HepG2 (cell line): Measurements from ENCODE around the gene TEF. TPM values are rescaled to one million over a fixed set of nuclear protein-coding genes. Genes with fewer than 3 reads are reported as not detected.

ENCODE experiments used
- CEBPZ ChIP-seq: IDR thresholded peaks from 2 replicates; pipeline ENCODE4 v1.6.1; 2012; ENCODE audit warnings: low read length, improper control_type of control experiment
- E2F5 ChIP-seq: sonication (generic); formaldehyde crosslinking; conservative IDR thresholded peaks from 2 replicates; pipeline ENCODE4 v1.4.0; 2020; ENCODE audit warnings: missing genetic modification reagents
- KLF15 ChIP-seq: sonication (generic); formaldehyde crosslinking; IDR thresholded peaks from 2 replicates; pipeline ENCODE4 v1.8.1; 2023; ENCODE audit warnings: borderline replicate concordance, mild to moderate bottlenecking, inconsistent platforms, missing genetic modification reagents, mixed read lengths
- KMT2B ChIP-seq: IDR thresholded peaks from 2 replicates; pipeline ENCODE4 v1.6.1; 2016; ENCODE audit warnings: missing genetic modification reagents, missing compliant biosample characterization
- NCOA2 ChIP-seq: sonication (generic); formaldehyde crosslinking; IDR thresholded peaks from 2 replicates; pipeline ENCODE4 v1.8.0; 2022; ENCODE audit warnings: inconsistent platforms
- PCBP2 ChIP-seq: fragments of 200-400 bp; formaldehyde crosslinking; optimal IDR thresholded peaks from 2 replicates; pipeline ENCODE3; 2018; ENCODE audit warnings: low read length, low read depth; ENCODE audit not compliant: poor library complexity, severe bottlenecking
- PREB ChIP-seq: sonication (generic); formaldehyde crosslinking; IDR thresholded peaks from 2 replicates; pipeline ENCODE4 v1.4.0; 2020; ENCODE audit warnings: missing genetic modification reagents
- RERE ChIP-seq: IDR thresholded peaks from 2 replicates; pipeline ENCODE4 v1.6.1; 2016; ENCODE audit warnings: low read depth, missing genetic modification reagents, missing compliant biosample characterization
- RXRB ChIP-seq: IDR thresholded peaks from 2 replicates; pipeline ENCODE4 v1.6.1; 2016; ENCODE audit warnings: borderline replicate concordance, missing genetic modification reagents, missing compliant biosample characterization
- ZFAT ChIP-seq: sonication (generic); formaldehyde crosslinking; conservative IDR thresholded peaks from 2 replicates; pipeline ENCODE4 v1.8.1; 2023; ENCODE audit warnings: missing genetic modification reagents, inconsistent platforms
- ZNF274 ChIP-seq: sonication (generic); formaldehyde crosslinking; IDR thresholded peaks from 2 replicates; pipeline ENCODE4 v1.5.1; 2020; ENCODE audit warnings: mild to moderate bottlenecking, missing genetic modification reagents
- ZNF275 ChIP-seq: sonication (generic); formaldehyde crosslinking; IDR thresholded peaks from 2 replicates; pipeline ENCODE4 v1.8.0; 2022; ENCODE audit warnings: missing genetic modification reagents, mild to moderate bottlenecking, inconsistent platforms, borderline replicate concordance
- ZNF280B ChIP-seq: sonication (generic); formaldehyde crosslinking; IDR thresholded peaks from 2 replicates; pipeline ENCODE4 v1.5.0; 2020; ENCODE audit warnings: missing genetic modification reagents, mild to moderate bottlenecking, borderline replicate concordance
- ZNF879 ChIP-seq: sonication (generic); formaldehyde crosslinking; IDR thresholded peaks from 2 replicates; pipeline ENCODE4 v1.8.1; 2023; ENCODE audit warnings: missing genetic modification reagents
- polyA plus RNA-seq, 8 experiments: library from polyadenylated mRNA; depleted of rRNA in 3 of 8; stranded (reverse) in 7 of 8; unstranded in 1 of 8; fragments of >200 nt; fragmentation: Illumina TruSeq in 4 of 8; extraction: Trizol in 4 of 8; gene quantifications; 2 replicates each; pipeline versions ENCODE4 v1.2.1 to v1.2.3, GENCODE V29; 2011 to 2016; ENCODE audit warnings: low read depth in 4 of 8, missing spikeins in 1 of 8, mixed read lengths in 1 of 8; ENCODE audit not compliant: insufficient read depth in 1 of 8
- total RNA-seq, 5 experiments: library from RNA; depleted of rRNA; stranded (reverse); fragments of >200 nt; fragmentation: Illumina TruSeq; extraction: Trizol; gene quantifications; 2 replicates each; pipeline ENCODE4 v1.2.3, GENCODE V29; 2016; ENCODE audit warnings: low read depth in 1 of 5

Gene TEF
- total and polyA plus RNA-seq, 2 of the 13 experiments (the other 11 are each of a cell fraction or from before 2014, with no cell fraction given): 7.6 to 11.2 TPM

- TF ChIP-seq E2F5 (CRISPR knock-in tag): no peak
- TF ChIP-seq NCOA2 (CRISPR knock-in tag): peak; percentile 26; the same call in 1 of the 2 replicates
- TF ChIP-seq CEBPZ: no peak
- no peak for TF ChIP-seq RERE
- TF ChIP-seq ZNF275 (CRISPR knock-in tag): no peak
- TF ChIP-seq ZFAT: no peak
- TF ChIP-seq KLF15 (CRISPR knock-in tag): no peak
- TF ChIP-seq RXRB: peak; percentile 27; the same call in 1 of the 2 replicates
- no peak for TF ChIP-seq ZNF274 (CRISPR knock-in tag)
- no peak for TF ChIP-seq PCBP2
- 0 out of 2 replicates have a peak, but pooled peaks have one; percentile 1 for TF ChIP-seq ZNF280B (CRISPR knock-in tag)
- no peak for TF ChIP-seq PREB (CRISPR knock-in tag)
- TF ChIP-seq ZNF879 (CRISPR knock-in tag): 0 out of 2 replicates have a peak, but pooled peaks have one; percentile 13
- no peak for TF ChIP-seq KMT2B (CRISPR knock-in tag)
Measured at GRCh38 chr22:41444360-41445128, 62.8 kb downstream of the TEF start (continued).
